Measurements from ENCODE around the gene SFTPA2.
"Not testable (repeated sequence)": the region's sequence is repeated elsewhere in the genome, so short reads cannot be mapped to it uniquely, and the experiment has no call there.

- TF ChIP-seq ESRRA (CRISPR knock-in tag; IDR thresholded peaks at IDR 0.05; ENCODE audit: borderline replicate concordance); TCF7 (CRISPR knock-in tag; IDR thresholded peaks at IDR 0.05; ENCODE audit: low read depth); CTCF (IDR thresholded peaks at IDR 0.05); ZNF416 (CRISPR knock-in tag; IDR thresholded peaks at IDR 0.05); CBFB (CRISPR knock-in tag; IDR thresholded peaks at IDR 0.05; ENCODE audit: low read depth): not testable (repeated sequence)
Measured at GRCh38 chr10:79523157-79523853, 36.9 kb downstream of the SFTPA2 start.
